Renal pelvis (tissue), 4 donors: Measurements from ENCODE around the gene WWC2. TPM values are rescaled to one million over a fixed set of nuclear protein-coding genes. Genes with fewer than 3 reads are reported as not detected.
"Not testable (repeated sequence)": the region's sequence is repeated elsewhere in the genome, so short reads cannot be mapped to it uniquely, and the experiment has no call there.

ENCODE experiments used
- DNase-seq: peaks from one replicate; pipeline ENCODE4 v3.0.0-alpha.2; 2013
- polyA plus RNA-seq, 3 donors: library from polyadenylated mRNA; unstranded; fragments of 120-200 nt; gene quantifications; one replicate each; pipeline ENCODE4 v1.2.1, GENCODE V29; 2013; ENCODE audit not compliant: insufficient read length in 3 of 3

WWC2 gene
- polyA plus RNA-seq, 3 donors: 50.2 to 73.6 (median 65.2) TPM

- no peak for DNase-seq
These were observed 37.8 kb downstream of the WWC2 start for GRCh38 chr4:183136855-183137254.

DNA sequence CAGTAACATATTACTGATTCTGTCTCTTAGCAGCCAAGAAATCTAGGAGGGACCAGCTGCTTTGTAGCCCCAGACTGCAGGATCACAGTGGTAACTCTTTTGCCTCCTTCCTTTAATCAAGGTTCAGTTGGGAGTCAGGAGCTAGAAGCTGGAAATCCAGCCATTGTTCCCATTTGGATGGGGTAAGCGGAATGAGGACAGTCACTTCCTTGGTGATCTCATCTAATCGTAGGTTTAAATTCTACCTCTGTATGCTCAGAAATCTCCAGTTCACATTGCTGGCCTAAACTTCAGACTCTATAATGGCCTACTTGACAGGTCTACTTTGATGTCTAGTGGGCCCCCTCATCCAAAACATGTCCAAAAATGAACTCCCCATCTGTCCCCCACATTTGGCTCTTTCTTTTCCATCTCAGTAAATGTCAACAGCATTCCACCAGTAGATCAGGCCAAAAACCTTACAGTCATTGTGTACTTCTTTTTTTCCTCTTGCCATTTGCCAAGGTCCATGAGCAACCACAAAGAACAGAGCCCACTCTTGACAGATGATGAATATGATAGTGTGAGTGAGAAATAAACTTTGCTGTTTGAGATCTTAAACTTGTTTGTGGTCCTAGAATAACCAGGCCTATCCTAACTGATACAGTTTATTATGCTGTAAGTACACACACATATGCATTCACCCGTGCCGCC lies 40.1 kb downstream of the WWC2 start:
- DNase-seq: no peak

DNA sequence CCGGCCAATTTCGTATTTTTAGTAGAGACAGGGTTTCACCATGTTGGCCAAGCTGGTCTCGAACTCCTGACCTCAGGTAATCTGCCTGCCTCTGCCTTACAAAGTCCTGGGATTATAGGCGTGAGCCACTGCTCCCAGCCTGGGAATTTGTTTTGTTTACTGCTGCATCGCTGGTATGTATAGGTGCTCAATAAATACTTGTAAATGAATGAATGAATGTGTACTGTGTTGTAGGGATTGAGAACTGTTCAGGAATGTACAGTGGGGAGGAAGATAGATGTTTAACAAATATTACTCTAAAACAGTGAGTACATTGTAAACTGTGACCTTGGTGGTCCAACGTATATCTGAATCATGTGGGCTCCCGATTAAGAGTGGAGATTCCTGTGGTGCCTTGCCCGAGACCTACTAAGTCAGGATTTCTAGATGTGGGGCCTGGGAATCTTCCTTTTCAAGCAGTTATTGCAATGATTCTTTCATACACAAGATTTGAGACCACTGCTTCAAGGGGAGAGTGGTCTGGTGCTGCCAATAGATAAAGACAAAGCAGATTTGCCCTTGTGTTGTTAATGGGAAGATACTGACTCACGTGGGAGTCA lies 41.0 kb downstream of the WWC2 start:
- no peak for DNase-seq

GRCh38 chr4:183140911-183141320 lies 41.9 kb downstream of the WWC2 start:
- DNase-seq: no peak

- no peak for DNase-seq
These were observed 42.9 kb downstream of the WWC2 start for GRCh38 chr4:183141997-183142396.

DNA sequence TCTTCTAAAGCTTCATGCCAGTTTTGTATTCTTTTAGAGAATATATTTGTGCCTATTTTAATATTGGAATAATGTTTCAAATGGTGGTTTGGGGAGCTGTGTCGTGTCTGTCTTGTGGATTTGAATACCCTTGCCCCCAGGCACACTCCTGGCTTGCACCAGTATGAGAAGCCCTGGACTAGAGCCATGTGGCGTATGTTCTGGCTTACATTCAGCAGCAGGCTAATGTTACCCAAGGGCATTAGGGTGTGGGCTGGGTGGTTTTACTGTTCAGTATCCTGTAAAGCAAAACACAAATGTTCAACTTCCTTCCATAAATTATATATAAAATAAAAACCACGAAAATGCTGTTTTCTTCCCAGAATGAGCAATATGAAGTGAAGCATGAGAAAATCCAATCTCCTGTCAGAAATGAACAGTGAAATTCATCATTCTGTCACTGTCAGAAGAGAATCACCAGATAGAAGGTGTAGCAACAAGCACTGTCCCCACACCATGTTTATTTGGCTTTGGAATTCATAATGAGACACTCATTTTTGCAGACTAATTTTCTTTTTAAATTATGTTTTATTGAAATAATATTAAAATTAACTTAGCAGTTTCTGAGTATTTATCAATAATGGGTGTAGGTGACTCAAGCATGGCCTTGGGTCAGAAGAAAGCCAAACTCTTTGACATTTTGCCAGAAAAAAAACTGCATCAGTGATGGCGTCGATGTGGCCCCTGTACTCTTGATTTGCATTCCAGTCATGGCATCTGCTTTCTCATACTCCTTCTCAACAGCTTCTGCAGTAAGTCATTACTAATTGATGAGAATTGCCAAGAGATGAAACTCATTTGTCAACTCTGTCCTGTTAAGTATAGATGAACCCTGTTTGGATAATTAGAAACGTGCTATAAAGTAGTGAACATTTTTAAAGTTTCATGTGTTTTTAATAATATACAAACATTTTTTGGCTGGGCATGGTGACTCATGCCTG lies 43.8 kb downstream of the WWC2 start:
- no peak for DNase-seq

GRCh38 chr4:183144787-183145186 lies 45.7 kb downstream of the WWC2 start:
- no peak for DNase-seq

DNA sequence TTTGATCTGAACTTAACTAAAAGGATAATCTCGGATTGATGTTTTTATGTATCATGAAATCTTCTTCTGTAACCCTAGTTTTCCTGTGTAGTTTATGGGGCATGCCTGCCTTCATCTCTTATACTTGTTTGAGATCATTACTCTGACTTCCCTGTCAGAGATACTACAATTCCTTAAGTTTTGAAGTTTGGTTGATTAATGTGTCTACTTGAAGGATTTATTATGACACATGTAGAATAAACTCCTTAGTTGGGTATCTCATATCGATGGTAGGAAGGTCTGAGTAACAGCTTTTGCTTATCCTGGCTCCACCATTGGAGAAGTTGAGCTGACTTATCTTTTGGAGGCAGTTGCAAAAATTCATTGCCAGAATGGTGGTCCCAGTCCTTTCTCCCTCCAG lies 46.7 kb downstream of the WWC2 start:
- DNase-seq: no peak

GRCh38 chr4:183146478-183146877 lies 47.4 kb downstream of the WWC2 start:
- no peak for DNase-seq

DNA sequence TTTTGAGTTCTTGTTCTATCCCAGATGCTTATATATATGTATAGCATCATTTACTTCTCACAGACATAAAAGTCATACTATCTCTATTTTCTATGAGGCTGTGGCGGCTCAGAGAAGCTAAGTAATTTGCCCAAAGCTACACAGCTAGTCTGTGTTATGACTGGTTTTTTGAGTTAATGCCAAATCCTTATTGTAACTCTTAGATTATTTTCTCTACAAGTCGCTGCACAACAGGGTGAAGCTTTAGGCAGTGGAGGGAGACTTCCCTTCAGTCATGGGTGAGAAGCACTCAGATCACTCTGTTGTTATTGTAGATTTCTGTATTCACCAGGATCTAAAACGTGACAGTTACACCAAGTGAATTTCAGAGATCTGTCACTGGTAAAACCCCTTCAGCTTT lies 48.1 kb downstream of the WWC2 start:
- DNase-seq: no peak

DNA sequence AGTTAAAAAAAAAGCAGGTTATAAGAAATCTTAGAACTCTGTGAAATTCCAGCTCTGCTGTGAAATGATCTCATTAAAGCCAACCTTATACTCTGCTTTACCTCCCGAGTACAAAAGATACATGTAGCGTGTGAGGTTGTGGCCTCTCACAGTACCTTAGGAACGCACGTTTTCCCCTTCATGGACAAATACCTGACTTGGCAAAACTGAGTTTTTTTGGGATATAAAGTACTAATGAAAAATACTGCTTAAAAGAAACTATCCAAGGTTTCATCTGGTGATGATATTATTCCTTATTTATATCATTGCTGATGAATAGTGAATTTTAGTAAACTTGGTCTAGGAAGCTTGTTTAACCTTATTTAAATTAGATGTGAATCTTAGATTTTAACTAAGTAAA lies 48.9 kb downstream of the WWC2 start:
- no peak for DNase-seq

GRCh38 chr4:183149616-183150539 lies 50.8 kb downstream of the WWC2 start:
- DNase-seq: no peak

DNA sequence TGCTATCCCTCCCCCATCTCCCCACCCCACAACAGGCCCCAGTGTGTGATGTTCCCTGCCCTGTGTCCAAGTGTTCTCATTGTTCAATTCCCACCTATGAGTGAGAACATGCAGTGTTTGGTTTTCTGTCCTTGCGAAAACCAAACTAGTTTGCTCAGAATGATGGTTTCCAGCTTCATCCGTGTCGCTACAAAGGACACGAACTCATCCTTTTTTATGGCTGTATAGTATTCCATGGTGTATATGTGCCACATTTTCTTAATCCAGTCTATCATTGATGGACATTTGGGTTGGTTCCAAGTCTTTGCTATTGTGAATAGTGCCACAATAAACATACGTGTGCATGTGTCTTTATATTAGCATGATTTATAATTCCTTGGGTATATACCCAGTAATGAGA lies 51.6 kb downstream of the WWC2 start:
- DNase-seq: not testable (repeated sequence)

DNA sequence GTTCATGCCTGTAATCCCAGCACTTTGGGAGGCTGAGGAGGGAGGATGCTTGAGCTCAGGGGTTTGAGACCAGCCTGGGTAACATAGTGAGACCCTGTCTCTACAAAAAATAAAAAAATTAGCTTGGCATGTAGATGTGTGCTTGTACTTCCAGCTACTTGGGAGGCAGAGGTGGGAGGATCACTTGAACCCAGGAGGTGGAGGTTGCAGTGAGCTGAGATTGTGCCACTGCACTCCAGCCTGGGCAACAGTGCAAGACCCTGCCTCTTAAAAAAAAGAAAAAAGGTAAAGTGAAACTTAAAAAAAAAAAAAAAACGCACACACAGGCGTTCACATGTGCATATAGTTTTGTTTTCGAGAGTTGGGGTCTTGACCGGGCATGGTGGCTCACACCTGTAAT lies 53.2 kb downstream of the WWC2 start:
- DNase-seq: not testable (repeated sequence)

GRCh38 chr4:183153190-183153916 lies 54.3 kb downstream of the WWC2 start:
- DNase-seq: no peak

DNA sequence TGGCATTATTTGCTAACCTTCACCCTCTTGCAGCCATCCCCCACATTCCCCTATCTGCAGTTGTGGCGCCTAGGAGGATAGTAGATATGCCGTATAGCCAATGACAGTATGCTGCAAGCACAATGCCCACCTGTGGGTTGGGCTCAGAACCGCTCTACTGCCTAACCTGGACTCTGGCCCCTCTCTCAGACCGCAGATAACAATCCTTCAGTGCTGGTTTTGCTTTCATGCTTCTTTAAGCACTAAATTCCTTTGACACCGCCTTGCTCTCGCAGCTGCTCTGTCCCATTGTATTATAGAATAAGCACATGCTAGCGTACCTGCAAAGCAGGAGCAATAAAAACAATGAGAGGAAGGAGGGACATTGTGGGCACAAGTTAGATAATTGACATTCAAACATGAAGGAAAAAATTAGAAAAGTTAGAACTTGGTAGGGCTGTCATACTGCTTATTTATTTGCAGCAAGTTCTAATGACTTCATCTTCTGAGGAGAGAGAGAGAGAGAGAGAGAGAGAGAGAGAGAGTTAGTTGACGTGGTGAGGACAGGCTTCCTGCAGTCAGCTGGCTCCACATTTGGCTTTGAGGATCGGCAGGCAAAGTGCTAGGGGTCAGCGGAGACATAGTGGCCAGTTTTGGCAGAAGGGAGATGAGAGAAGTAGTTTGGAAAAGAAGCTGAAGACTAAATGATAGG lies 55.8 kb downstream of the WWC2 start:
- DNase-seq: no peak

GRCh38 chr4:183155450-183156184 lies 56.6 kb downstream of the WWC2 start:
- no peak for DNase-seq

DNA sequence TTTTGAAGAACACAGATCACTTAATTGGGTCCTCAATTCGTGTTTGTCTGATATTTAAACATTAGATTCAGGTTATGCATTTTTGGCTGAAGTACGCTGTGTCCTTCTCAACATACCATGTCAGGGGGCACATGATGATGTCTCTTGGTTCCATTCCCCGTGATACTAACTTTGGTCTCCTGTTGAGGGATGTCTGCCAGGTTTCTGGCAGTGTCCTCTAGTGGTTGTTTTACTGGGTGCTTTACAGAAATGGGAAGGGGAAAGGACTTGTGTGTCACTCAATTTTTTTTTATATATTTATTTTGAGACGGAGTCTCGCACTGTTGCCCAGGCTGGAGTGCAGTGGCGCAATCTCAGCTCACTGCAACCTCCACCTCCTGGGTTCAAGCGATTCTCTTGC lies 58.2 kb downstream of the WWC2 start:
- DNase-seq: no peak

DNA sequence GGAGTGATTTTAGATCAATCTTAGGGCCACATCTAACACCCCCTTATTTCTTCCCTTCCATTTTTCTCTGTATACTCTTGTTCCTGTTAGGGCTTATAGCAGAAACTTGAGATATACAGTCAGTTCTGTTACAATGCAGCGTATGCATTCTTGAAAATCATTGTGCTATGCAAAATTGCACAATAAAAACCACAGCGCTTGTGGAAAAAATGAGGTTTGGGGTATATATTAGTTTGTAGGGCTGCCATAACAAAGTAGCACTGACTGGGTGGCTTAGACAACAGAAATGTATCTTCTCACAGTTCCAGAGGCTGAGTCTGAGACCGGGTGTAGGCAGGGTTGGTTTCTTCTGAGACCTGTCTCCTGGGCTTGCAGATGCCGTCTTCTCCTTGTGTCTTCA lies 59.0 kb downstream of the WWC2 start:
- no peak for DNase-seq

DNA sequence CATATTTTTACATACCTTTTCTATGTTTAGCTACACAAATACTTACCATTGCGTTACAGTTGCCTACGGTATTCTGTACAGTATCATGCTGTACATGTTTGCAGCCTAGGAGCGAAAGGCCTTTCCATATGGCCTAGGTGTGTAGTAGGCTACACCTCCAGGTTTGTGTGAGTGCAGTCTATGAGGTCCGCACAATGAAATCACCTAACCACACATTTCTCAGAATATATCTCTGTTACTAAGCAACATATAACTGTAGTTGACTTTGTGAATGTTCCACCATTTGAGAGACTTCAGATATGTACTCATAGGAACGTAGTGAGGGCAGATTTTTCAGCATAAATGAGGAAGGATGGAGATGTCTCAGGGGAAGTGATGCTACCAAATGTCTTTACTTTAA lies 62.6 kb downstream of the WWC2 start:
- no peak for DNase-seq
